OCI-LY1 (cell line): ENCODE measurements around the gene DCLK1.
A peak's percentile ranks its signal among the peaks of the same experiment; 100 is the strongest.

Source experiments
- H2AFZ ChIP-seq: fragments of 200-600 bp; sonication (generic), shearing (Covaris generic); 2 replicates; pipeline ENCODE4 v1.6.0; 2014; ENCODE audit warnings: antibody characterized with exemption, mild to moderate bottlenecking, low read length
- H3F3A ChIP-seq: fragments of 200-600 bp; sonication (generic), shearing (Covaris generic); 2 replicates; pipeline ENCODE4 v1.6.0; 2014; ENCODE audit warnings: mild to moderate bottlenecking, antibody characterized with exemption, low read length, moderate library complexity; ENCODE audit not compliant: insufficient read depth
- H3K27ac ChIP-seq: fragments of 200-600 bp; sonication (generic); 2 replicates; pipeline ENCODE4 v1.5.1; 2014; ENCODE audit warnings: low read length, mixed run types, mild to moderate bottlenecking, low read depth; ENCODE audit not compliant: poor library complexity, severe bottlenecking
- H3K27me3 ChIP-seq: fragments of 200-600 bp; sonication (generic); 2 replicates; pipeline ENCODE4 v1.6.0; 2014; ENCODE audit warnings: antibody characterized with exemption, mild to moderate bottlenecking, low read length, moderate library complexity; ENCODE audit not compliant: insufficient read depth
- H3K36me3 ChIP-seq: fragments of 200-600 bp; sonication (generic); 2 replicates; pipeline ENCODE4 v1.6.1; 2014; ENCODE audit warnings: mild to moderate bottlenecking, antibody characterized with exemption, low read length, moderate library complexity, mixed read lengths; ENCODE audit not compliant: insufficient read depth
- H3K4me1 ChIP-seq: fragments of 200-600 bp; sonication (generic); 2 replicates; pipeline ENCODE4 v1.5.1; 2014; ENCODE audit warnings: mild to moderate bottlenecking, low read length, moderate library complexity; ENCODE audit not compliant: insufficient read depth, severe bottlenecking
- H3K4me2 ChIP-seq: fragments of 200-600 bp; sonication (generic), shearing (Covaris generic); 2 replicates; pipeline ENCODE4 v1.6.1; 2014; ENCODE audit warnings: low read length
- H3K4me3 ChIP-seq: fragments of 200-600 bp; sonication (generic); 2 replicates; pipeline ENCODE4 v1.5.1; 2014; ENCODE audit warnings: low read length, low read depth, mild to moderate bottlenecking, mixed read lengths; ENCODE audit not compliant: poor library complexity, severe bottlenecking
- H3K79me2 ChIP-seq: fragments of 200-600 bp; shearing (Covaris generic); 2 replicates; pipeline ENCODE4 v1.6.1; 2016; ENCODE audit warnings: mixed run types, low read length, mixed read lengths; ENCODE audit not compliant: insufficient read depth
- H3K9ac ChIP-seq: fragments of 200-600 bp; sonication (generic), shearing (Covaris generic); 2 replicates; pipeline ENCODE4 v1.6.1; 2014; ENCODE audit warnings: mild to moderate bottlenecking, low read length, mixed read lengths
- H3K9me2 ChIP-seq: fragments of 200-600 bp; sonication (generic), shearing (Covaris generic); 2 replicates; pipeline ENCODE4 v1.6.1; 2014; ENCODE audit warnings: low read depth, mild to moderate bottlenecking, low read length, mixed read lengths
- H3K9me3 ChIP-seq: fragments of 200-600 bp; shearing (Covaris generic); 2 replicates; pipeline ENCODE4 v1.6.1; 2014; ENCODE audit warnings: low read length, mixed read lengths
- H4K20me1 ChIP-seq: fragments of 200-600 bp; sonication (generic), shearing (Covaris generic); 2 replicates; pipeline ENCODE4 v1.6.0; 2016; ENCODE audit warnings: mild to moderate bottlenecking, low read length; ENCODE audit not compliant: insufficient read depth
- CTCF ChIP-seq: fragments of 200-600 bp; sonication (generic), shearing (Covaris generic); IDR thresholded peaks from 2 replicates; pipeline ENCODE4 v1.5.1; 2017; ENCODE audit warnings: mild to moderate bottlenecking, antibody characterized with exemption, low read length, moderate library complexity, mixed read lengths
- EZH2 ChIP-seq: fragments of 200-600 bp; sonication (generic), shearing (Covaris generic); IDR thresholded peaks from 2 replicates; pipeline ENCODE4 v1.8.0; 2017; ENCODE audit warnings: borderline replicate concordance, mixed run types, mild to moderate bottlenecking, antibody characterized with exemption, low read length, moderate library complexity, mixed read lengths

The DCLK1 gene

GRCh38 chr13:35983206-35983605 lies 148.0 kb downstream of the DCLK1 start:
- Histone ChIP-seq H3K36me3 (no peaks in the 10 kb centered on the region), H3F3A (no peaks in the 10 kb centered on the region), H3K4me3 (no peak overlapping the region), H2AFZ (no peak overlapping the region), H3K9ac (no peak overlapping the region), H3K9me2 (no peaks in the 10 kb centered on the region), H3K4me2 (no peak overlapping the region), H4K20me1 (no peaks in the 10 kb centered on the region), H3K9me3 (no peaks in the 10 kb centered on the region), H3K27ac (no peak overlapping the region), H3K27me3 (no peaks in the 10 kb centered on the region), H3K79me2 (no peaks in the 10 kb centered on the region), H3K4me1 (no peaks in the 10 kb centered on the region)
- TF ChIP-seq EZH2 (no peak), CTCF (no peak)

GRCh38 chr13:35979361-35979951 lies 151.7 kb downstream of the DCLK1 start:
- H3K4me3 ChIP-seq = no peak overlapping the region
- no peaks in the 10 kb centered on the region for H3F3A ChIP-seq
- no peaks in the 10 kb centered on the region for H3K9me2 ChIP-seq
- no peaks in the 10 kb centered on the region for H3K27me3 ChIP-seq
- H3K4me1 ChIP-seq = no peaks in the 10 kb centered on the region
- no peak overlapping the region for H3K4me2 ChIP-seq
- H3K27ac ChIP-seq = no peak overlapping the region
- H2AFZ ChIP-seq = no peak overlapping the region
- H4K20me1 ChIP-seq = no peaks in the 10 kb centered on the region
- H3K36me3 ChIP-seq = no peaks in the 10 kb centered on the region
- H3K79me2 ChIP-seq = no peaks in the 10 kb centered on the region
- H3K9me3 ChIP-seq = no peaks in the 10 kb centered on the region
- H3K9ac ChIP-seq = no peak overlapping the region
- TF ChIP-seq EZH2 (no peak), CTCF (no peak)

GRCh38 chr13:35978607-35979316 lies 152.4 kb downstream of the DCLK1 start:
- Histone ChIP-seq H3K9ac (no peak overlapping the region), H3K27ac (no peak overlapping the region), H3K4me1 (no peaks in the 10 kb centered on the region), H3K4me3 (no peak overlapping the region), H3K27me3 (no peaks in the 10 kb centered on the region), H3K9me3 (no peaks in the 10 kb centered on the region), H3K4me2 (no peak overlapping the region), H4K20me1 (no peaks in the 10 kb centered on the region), H3K79me2 (no peaks in the 10 kb centered on the region), H3K9me2 (no peaks in the 10 kb centered on the region), H3F3A (no peaks in the 10 kb centered on the region), H3K36me3 (no peaks in the 10 kb centered on the region), H2AFZ (no peak overlapping the region)
- TF ChIP-seq EZH2 (no peak), CTCF (peak; percentile 50)
